Measurements from ENCODE around the gene FSCB.

- TF ChIP-seq CTCF (IDR thresholded peaks at IDR 0.05; ENCODE audit: low read length) (no peak), EZH2 (optimal IDR thresholded peaks at IDR 0.05; ENCODE audit: low read depth, low read length) (no peak)
Measured at GRCh38 chr14:44477953-44478352, 29.1 kb downstream of the FSCB start.

Measured in MM.1S (cell line).